Choroid plexus epithelial cell (primary cell): Measurements from ENCODE around the gene CELA3A.
A peak's percentile ranks its signal among the peaks of the same experiment; 100 is the strongest.
"Not testable (repeated sequence)": the region's sequence is repeated elsewhere in the genome, so short reads cannot be mapped to it uniquely, and the experiment has no call there.

Source experiments
- DNase-seq: peaks from one replicate; pipeline ENCODE4 v3.0.0-alpha.2; 2010; ENCODE audit warnings: low read depth
- H3K4me3 ChIP-seq: 2 replicates; pipeline ENCODE4 v1.5.1; 2011; ENCODE audit warnings: low read depth, mild to moderate bottlenecking, control low read depth, low read length, moderate library complexity
- CTCF ChIP-seq: conservative IDR thresholded peaks from 2 replicates; pipeline ENCODE4 v1.5.1; 2011; ENCODE audit warnings: low read depth, mild to moderate bottlenecking, control low read depth, inconsistent platforms, low read length, moderate library complexity

The CELA3A gene

GRCh38 chr1:22025368-22026155 lies 24.1 kb downstream of the CELA3A start:
- no peak for TF ChIP-seq CTCF
- peak overlapping the region; percentile 100 for H3K4me3 ChIP-seq
- peak; percentile 95 for DNase-seq

- no peak for DNase-seq
- no peak for TF ChIP-seq CTCF
- H3K4me3 ChIP-seq, result no peak overlapping the region
Observed at GRCh38 chr1:22026924-22027289, 25.4 kb downstream of the CELA3A start.

GRCh38 chr1:22030057-22030456 lies 28.6 kb downstream of the CELA3A start:
- no peak for TF ChIP-seq CTCF
- DNase-seq, result no peak
- no peak overlapping the region for H3K4me3 ChIP-seq

- no peak for DNase-seq
- no peak for TF ChIP-seq CTCF
- no peak overlapping the region for H3K4me3 ChIP-seq
Observed at GRCh38 chr1:22030473-22030872, 29.0 kb downstream of the CELA3A start.

GRCh38 chr1:22031214-22031962 lies 29.9 kb downstream of the CELA3A start:
- no peak for DNase-seq
- TF ChIP-seq CTCF, result no peak
- H3K4me3 ChIP-seq, result no peak overlapping the region

- DNase-seq, H3K4me3 ChIP-seq: not testable (repeated sequence)
Observed at GRCh38 chr1:22034834-22035233, 33.4 kb downstream of the CELA3A start.

- no peak for DNase-seq
- no peak overlapping the region for H3K4me3 ChIP-seq
- TF ChIP-seq CTCF, result no peak
Observed at GRCh38 chr1:22037520-22037919, 36.1 kb downstream of the CELA3A start.
